H1 (cell line): ENCODE data around the gene MGAT4D. TPM values are rescaled to one million over a fixed set of nuclear protein-coding genes. Genes with fewer than 3 reads are reported as not detected.

Experiments used
- CTCF ChIA-PET: fragments of 300-600 bp; sonication (Branson Sonifier 250); formaldehyde crosslinking; loops from one replicate; lab custom pipeline; 2021; ENCODE audit not compliant: partially characterized antibody; lab: Charles Lee
- POLR2A ChIA-PET: fragments of 300-600 bp; sonication (Branson Sonifier 250); formaldehyde crosslinking; loops from one replicate; lab custom pipeline; 2021; ENCODE audit warnings: inconsistent platforms; ENCODE audit not compliant: partially characterized antibody; lab: Charles Lee
- DNase-seq, 2 experiments: peaks; one replicate each; pipeline versions ENCODE4 v3.0.0 to v3.0.0-alpha.2; 2010 to 2022; ENCODE audit warnings: low spot score in 2 of 2, low read depth in 1 of 2, mixed read lengths in 1 of 2
- FAIRE-seq: peaks from 2 replicates; lab custom pipeline; 2011; peaks lifted over from hg19 to GRCh38; lab: Jason Lieb, UNC
- H2AFZ ChIP-seq: 2 replicates; pipeline ENCODE4 v1.8.1; 2012; ENCODE audit warnings: low read length, inconsistent platforms
- H2AK5ac ChIP-seq: 2 replicates; pipeline ENCODE4 v1.6.1; 2013; ENCODE audit warnings: low read depth, low read length
- H2BK120ac ChIP-seq: replicated peaks from 2 replicates; pipeline ENCODE3; 2013; ENCODE audit warnings: low read depth, low read length, inconsistent platforms
- H2BK12ac ChIP-seq: 2 replicates; pipeline ENCODE4 v1.6.1; 2013; ENCODE audit warnings: low read depth, low read length
- H2BK15ac ChIP-seq: 2 replicates; pipeline ENCODE4 v1.6.1; 2013; ENCODE audit warnings: low read length
- H2BK20ac ChIP-seq: 2 replicates; pipeline ENCODE4 v1.6.1; 2013; ENCODE audit warnings: low read length
- H2BK5ac ChIP-seq: 2 replicates; pipeline ENCODE4 v1.6.1; 2013; ENCODE audit warnings: low read depth, low read length
- H3K14ac ChIP-seq: 2 replicates; pipeline ENCODE4 v1.6.1; 2013; ENCODE audit warnings: inconsistent platforms; ENCODE audit not compliant: insufficient read length
- H3K18ac ChIP-seq: 2 replicates; pipeline ENCODE4 v1.6.1; 2013; ENCODE audit warnings: low read length; ENCODE audit errors: extremely low read depth
- H3K23ac ChIP-seq: 2 replicates; pipeline ENCODE4 v1.6.1; 2013; ENCODE audit warnings: inconsistent platforms; ENCODE audit not compliant: insufficient read length
- H3K23me2 ChIP-seq: 2 replicates; pipeline ENCODE4 v1.6.1; 2013; ENCODE audit warnings: low read depth, low read length
- H3K27ac ChIP-seq: 2 replicates; pipeline ENCODE4 v1.6.1; 2011; ENCODE audit warnings: low read depth, low read length, inconsistent platforms
- H3K27me3 ChIP-seq, 4 experiments: replicated peaks in 1 of 4; 1 replicate in 1 of 4; 2 replicates in 3 of 4; pipeline versions ENCODE4 v1.6.1 to v1.8.1; 2011 to 2013; ENCODE audit warnings: low read length in 3 of 4, mild to moderate bottlenecking in 3 of 4, inconsistent platforms in 2 of 4, mixed read lengths in 2 of 4, moderate library complexity in 1 of 4; ENCODE audit not compliant: control insufficient read depth in 3 of 4, insufficient read depth in 3 of 4; ENCODE audit errors: extremely low read depth in 1 of 4
- H3K36me3 ChIP-seq, 4 experiments: 2 replicates each; pipeline versions ENCODE4 v1.6.1 to v1.8.1; 2011 to 2013; ENCODE audit warnings: mild to moderate bottlenecking in 4 of 4, low read length in 3 of 4, moderate library complexity in 2 of 4, control low read depth in 1 of 4, inconsistent platforms in 1 of 4; ENCODE audit not compliant: insufficient read depth in 4 of 4, control insufficient read depth in 2 of 4
- H3K4ac ChIP-seq: replicated peaks from 2 replicates; pipeline ENCODE3; 2013; ENCODE audit warnings: low read length, low read depth, mixed read lengths, inconsistent platforms; ENCODE audit not compliant: insufficient read length
- H3K4me1 ChIP-seq, 4 experiments: replicated peaks in 1 of 4; 1 replicate in 1 of 4; 2 replicates in 3 of 4; pipeline versions ENCODE4 v1.6.1 to v1.8.1; 2011 to 2013; ENCODE audit warnings: low read length in 3 of 4, inconsistent platforms in 2 of 4, mixed read lengths in 1 of 4; ENCODE audit not compliant: insufficient read depth in 4 of 4, control insufficient read depth in 3 of 4
- H3K4me2 ChIP-seq, 2 experiments: 2 replicates each; pipeline versions ENCODE4 v1.6.1 to v1.8.1; 2011 to 2013; ENCODE audit warnings: low read depth in 2 of 2, low read length in 2 of 2, control low read depth in 1 of 2, inconsistent platforms in 1 of 2, mild to moderate bottlenecking in 1 of 2; ENCODE audit not compliant: insufficient read depth in 1 of 2
- H3K4me3 ChIP-seq, 4 experiments: fragments of 200-600, 300-600 bp in 1 of 4; sonication (generic), shearing (Covaris generic), sonication (Bioruptor Twin) in 1 of 4; 2 replicates each; pipeline versions ENCODE4 v1.5.1 to v1.8.1; 2011 to 2016; ENCODE audit warnings: low read length in 4 of 4, low read depth in 3 of 4, control low read depth in 2 of 4, inconsistent platforms in 2 of 4, mild to moderate bottlenecking in 2 of 4, mixed read lengths in 1 of 4, moderate library complexity in 1 of 4; ENCODE audit not compliant: insufficient read depth in 2 of 4; ENCODE audit errors: extremely low read depth in 1 of 4
- H3K56ac ChIP-seq: replicated peaks from 2 replicates; pipeline ENCODE3; 2013; ENCODE audit warnings: low read depth, mild to moderate bottlenecking, mixed read lengths, low read length, inconsistent platforms; ENCODE audit not compliant: insufficient read length
- H3K79me1 ChIP-seq: 2 replicates; pipeline ENCODE4 v1.6.1; 2013; ENCODE audit warnings: low read depth, low read length, control low read depth
- H3K79me2 ChIP-seq, 2 experiments: 2 replicates each; pipeline versions ENCODE4 v1.6.1 to v1.8.1; 2012 to 2013; ENCODE audit warnings: low read length in 2 of 2, mild to moderate bottlenecking in 2 of 2, inconsistent platforms in 1 of 2; ENCODE audit not compliant: insufficient read depth in 2 of 2, control insufficient read depth in 1 of 2
- H3K9ac ChIP-seq, 4 experiments: replicated peaks in 1 of 4; 1 replicate in 1 of 4; 2 replicates in 3 of 4; pipeline versions ENCODE4 v1.6.1 to v1.8.1; 2011 to 2013; ENCODE audit warnings: low read depth in 3 of 4, low read length in 3 of 4, control low read depth in 2 of 4, mild to moderate bottlenecking in 2 of 4, moderate library complexity in 2 of 4, inconsistent platforms in 1 of 4; ENCODE audit errors: extremely low read depth in 1 of 4
- H3K9me3 ChIP-seq, 2 experiments: 2 replicates each; pipeline versions ENCODE4 v1.6.1 to v1.8.1; 2012 to 2013; ENCODE audit warnings: mild to moderate bottlenecking in 2 of 2, moderate library complexity in 2 of 2, control low read depth in 1 of 2, inconsistent platforms in 1 of 2, low read depth in 1 of 2, low read length in 1 of 2, mixed read lengths in 1 of 2; ENCODE audit not compliant: insufficient read depth in 2 of 2
- H4K20me1 ChIP-seq, 2 experiments: replicated peaks in 1 of 2; 2 replicates each; pipeline versions ENCODE3 to v1.8.1; 2011 to 2013; ENCODE audit warnings: inconsistent platforms in 2 of 2, low read length in 2 of 2, mild to moderate bottlenecking in 1 of 2; ENCODE audit not compliant: insufficient read depth in 2 of 2, control insufficient read depth in 1 of 2
- H4K5ac ChIP-seq: 2 replicates; pipeline ENCODE4 v1.6.1; 2013; ENCODE audit warnings: low read length, low read depth, mixed read lengths, inconsistent platforms; ENCODE audit not compliant: insufficient read length
- H4K8ac ChIP-seq: 2 replicates; pipeline ENCODE4 v1.8.0; 2013; ENCODE audit warnings: mild to moderate bottlenecking, moderate library complexity, low read length, inconsistent platforms; ENCODE audit not compliant: insufficient read depth; ENCODE audit errors: extremely low read depth
- H4K91ac ChIP-seq: replicated peaks from 2 replicates; pipeline ENCODE3; 2013; ENCODE audit warnings: low read length, mixed read lengths, inconsistent platforms; ENCODE audit not compliant: insufficient read length
- CBX8 ChIP-seq: fragments of 300-800, 300-1000 bp; sonication (generic); IDR thresholded peaks from 2 replicates; pipeline ENCODE4 v1.7.1; 2016; ENCODE audit warnings: low read depth, low read length, borderline replicate concordance
- CEBPB ChIP-seq: IDR thresholded peaks from 2 replicates; pipeline ENCODE4 v1.6.1; 2012; ENCODE audit warnings: low read depth, low read length
- POLR2AphosphoS5 ChIP-seq: IDR thresholded peaks from 2 replicates; pipeline ENCODE4 v1.6.1; 2011; ENCODE audit warnings: low read depth, low read length
- SIX5 ChIP-seq: IDR thresholded peaks from 2 replicates; pipeline ENCODE4 v1.6.1; 2011; ENCODE audit warnings: mild to moderate bottlenecking, low read depth, low read length
- TAF1 ChIP-seq: IDR thresholded peaks from 2 replicates; pipeline ENCODE4 v1.6.1; 2011; ENCODE audit warnings: mild to moderate bottlenecking, low read depth, low read length
- ZNF274 ChIP-seq: IDR thresholded peaks from 2 replicates; pipeline ENCODE4 v1.7.0; 2012; ENCODE audit warnings: low read length, borderline replicate concordance; ENCODE audit errors: extremely low read depth
- WGBS, 2 experiments: shearing (Covaris generic) in 1 of 2; methylation state at CpG; one replicate each; pipeline versions ENCODE4 v1.1.6 to v1.1.7; 2013 to 2015; ENCODE audit warnings: low lambda C conversion rate in 2 of 2, mixed read lengths in 2 of 2, inconsistent platforms in 1 of 2, low coverage in 1 of 2, missing lambda C conversion rate in 1 of 2; ENCODE audit not compliant: insufficient replicate concordance in 2 of 2, insufficient coverage in 1 of 2, insufficient read length in 1 of 2; ENCODE audit errors: extremely low coverage in 1 of 2, missing lambda C conversion rate in 1 of 2; 5-methylcytosine and 5-hydroxymethylcytosine counted together
- polyA plus RNA-seq, 7 experiments: library from polyadenylated mRNA; depleted of rRNA in 3 of 7; stranded (reverse) in 5 of 7; unstranded in 2 of 7; fragments of >200 nt in 5 of 7; fragments of 200-250 nt in 2 of 7; gene quantifications; 1 replicate in 5 of 7; 2 replicates in 1 of 7; 4 replicates in 1 of 7; pipeline versions ENCODE4 v1.2.1 to v1.2.3, GENCODE V29; 2011 to 2013; ENCODE audit warnings: missing spikeins in 2 of 7, mixed read lengths in 2 of 7
- total RNA-seq: library from RNA; stranded (reverse); fragmentation: NEBNext Ultra II Directional; extraction: Animal tissue kit (Norgen Biotek cat#: 25700); gene quantifications from 2 replicates; pipeline ENCODE4 v1.2.1, GENCODE V29; 2021
- TF ChIP-seq, protein P1 (sequence below): IDR thresholded peaks from 2 replicates; pipeline ENCODE4 v1.6.1; 2012; ENCODE audit warnings: low read length, inconsistent platforms

The MGAT4D gene
- total and polyA plus RNA-seq, 2 of the 8 experiments (the other 6 are each of a cell fraction or from before 2014, with no cell fraction given): not detected

- H2BK12ac ChIP-seq: no peak overlapping the region
- no peak overlapping the region for H3K9ac ChIP-seq
- H2BK15ac ChIP-seq: no peak overlapping the region
- H2AFZ ChIP-seq: no peak overlapping the region
- WGBS, 2 experiments: 89 to 100% methylated on average over 1 to 4 of the region's 4 CpGs
- no peak overlapping the region for H3K23ac ChIP-seq
- no peaks in the 10 kb centered on the region for H3K23me2 ChIP-seq
- H3K4me1 ChIP-seq: no peaks in the 10 kb centered on the region
- CTCF ChIA-PET: interaction anchor here (1.3 to 1.4 kb wide), 2 partner anchors 34 to 97 kb away, joined by 3 to 4 read pairs; no protein-coding TSS in a partner anchor
- no peak overlapping the region for H3K4ac ChIP-seq
- H2BK20ac ChIP-seq: no peak overlapping the region
- H3K18ac ChIP-seq: no peak overlapping the region
- H3K9me3 ChIP-seq: no peaks in the 10 kb centered on the region
- peaks cover 0 to 20% (median 5%) of the 10 kb centered on the region in 4 experiments; a peak in 3 of 8 replicates for H3K36me3 ChIP-seq
- H4K20me1 ChIP-seq: peaks cover 0 to 3% of the 10 kb centered on the region in 2 experiments
- H3K14ac ChIP-seq: no peak overlapping the region
- H4K8ac ChIP-seq: no peak overlapping the region
- POLR2A ChIA-PET: no interaction called here
- DNase-seq (no peak), FAIRE-seq (no peak)
- H2AK5ac ChIP-seq: no peak overlapping the region
- no peaks in the 10 kb centered on the region for H3K79me2 ChIP-seq
- H4K5ac ChIP-seq: no peak overlapping the region
- no peaks in the 10 kb centered on the region; the same call in 1 of the 2 replicates for H3K79me1 ChIP-seq
- H3K56ac ChIP-seq: no peak overlapping the region
- no peak overlapping the region for H2BK120ac ChIP-seq
- H3K4me2 ChIP-seq: no peak overlapping the region
- H3K27ac ChIP-seq: no peak overlapping the region
- H3K27me3 ChIP-seq: no peaks in the 10 kb centered on the region
- H2BK5ac ChIP-seq: no peak overlapping the region
- no peak overlapping the region for H4K91ac ChIP-seq
- H3K4me3 ChIP-seq: no peak overlapping the region
- TF ChIP-seq SIX5: no peak
- no peak for TF ChIP-seq POLR2AphosphoS5
- TF ChIP-seq, protein P1, sequence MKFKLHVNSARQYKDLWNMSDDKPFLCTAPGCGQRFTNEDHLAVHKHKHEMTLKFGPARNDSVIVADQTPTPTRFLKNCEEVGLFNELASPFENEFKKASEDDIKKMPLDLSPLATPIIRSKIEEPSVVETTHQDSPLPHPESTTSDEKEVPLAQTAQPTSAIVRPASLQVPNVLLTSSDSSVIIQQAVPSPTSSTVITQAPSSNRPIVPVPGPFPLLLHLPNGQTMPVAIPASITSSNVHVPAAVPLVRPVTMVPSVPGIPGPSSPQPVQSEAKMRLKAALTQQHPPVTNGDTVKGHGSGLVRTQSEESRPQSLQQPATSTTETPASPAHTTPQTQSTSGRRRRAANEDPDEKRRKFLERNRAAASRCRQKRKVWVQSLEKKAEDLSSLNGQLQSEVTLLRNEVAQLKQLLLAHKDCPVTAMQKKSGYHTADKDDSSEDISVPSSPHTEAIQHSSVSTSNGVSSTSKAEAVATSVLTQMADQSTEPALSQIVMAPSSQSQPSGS: no peak
- TF ChIP-seq CBX8: no peak
- no peak for TF ChIP-seq ZNF274
- TF ChIP-seq CEBPB: no peak
- TF ChIP-seq TAF1: no peak
These were observed 35.9 kb upstream of the MGAT4D start for GRCh38 chr4:140533951-140534480.
